ENCODE measurements around the gene CD82.
A peak's percentile ranks its signal among the peaks of the same experiment; 100 is the strongest.
"Not testable (repeated sequence)": the region's sequence is repeated elsewhere in the genome, so short reads cannot be mapped to it uniquely, and the experiment has no call there.

The CD82 gene

GRCh38 chr11:44535191-44535980, 30.1 kb upstream of the CD82 start:
- no peak for DNase-seq

- DNase-seq: no peak
These were observed 28.5 kb upstream of the CD82 start for GRCh38 chr11:44536788-44537516.

- DNase-seq: no peak
These were observed 27.8 kb upstream of the CD82 start for GRCh38 chr11:44537679-44538078.

GRCh38 chr11:44538375-44539054, 26.9 kb upstream of the CD82 start:
- DNase-seq: peak; percentile 83

- DNase-seq: no peak
These were observed 25.5 kb upstream of the CD82 start for GRCh38 chr11:44539971-44540370.

- no peak for DNase-seq
These were observed 24.8 kb upstream of the CD82 start for GRCh38 chr11:44540667-44541066.

- no peak for DNase-seq
These were observed 23.1 kb upstream of the CD82 start for GRCh38 chr11:44542372-44542771.

- DNase-seq: not testable (repeated sequence)
These were observed 18.5 kb upstream of the CD82 start for GRCh38 chr11:44546984-44547383.

GRCh38 chr11:44547534-44547933, 17.9 kb upstream of the CD82 start:
- not testable (repeated sequence) for DNase-seq

- no peak for DNase-seq
These were observed 17.3 kb upstream of the CD82 start for GRCh38 chr11:44548032-44548695.

GRCh38 chr11:44548961-44549749, 16.3 kb upstream of the CD82 start:
- not testable (repeated sequence) for DNase-seq

- DNase-seq: peak; percentile 64
These were observed 15.3 kb upstream of the CD82 start for GRCh38 chr11:44550123-44550522.

GRCh38 chr11:44551456-44552139, 13.9 kb upstream of the CD82 start:
- DNase-seq: no peak

GRCh38 chr11:44555031-44555800, 10.2 kb upstream of the CD82 start:
- DNase-seq: no peak

- peak; percentile 90 for DNase-seq
These were observed 8.6 kb upstream of the CD82 start for GRCh38 chr11:44556735-44557409.

GRCh38 chr11:44557464-44557863, 8.0 kb upstream of the CD82 start:
- DNase-seq: peak; percentile 67

- peak; percentile 83 for DNase-seq
These were observed 6.1 kb upstream of the CD82 start for GRCh38 chr11:44559207-44559939.

GRCh38 chr11:44559940-44560300, 5.5 kb upstream of the CD82 start:
- not testable (repeated sequence) for DNase-seq

- peak; percentile 44 for DNase-seq
These were observed 4.1 kb upstream of the CD82 start for GRCh38 chr11:44561275-44561805.
